GM19372 (cell line): ENCODE measurements around the gene KIAA1549.

ENCODE experiments used
- ATAC-seq: cut with Tn5 transposase; IDR thresholded peaks from one replicate; pipeline ENCODE4 v1.9.1; 2021; ENCODE audit warnings: mild to moderate bottlenecking, low read depth, moderate library complexity; ENCODE audit not compliant: unreplicated experiment

KIAA1549 gene

GRCh38 chr7:138864667-138865066, 116.5 kb downstream of the KIAA1549 start:
- no peak for ATAC-seq

- no peak for ATAC-seq
Observed at GRCh38 chr7:138863931-138864330, 117.3 kb downstream of the KIAA1549 start.

- ATAC-seq, result no peak
Observed at GRCh38 chr7:138861051-138861450, 120.1 kb downstream of the KIAA1549 start.

GRCh38 chr7:138857728-138858127, 123.5 kb downstream of the KIAA1549 start:
- no peak for ATAC-seq

- no peak for ATAC-seq
Observed at GRCh38 chr7:138854115-138854645, 127.0 kb downstream of the KIAA1549 start.

GRCh38 chr7:138853448-138853847, 127.7 kb downstream of the KIAA1549 start:
- ATAC-seq, result no peak

GRCh38 chr7:138852469-138852868, 128.7 kb downstream of the KIAA1549 start:
- no peak for ATAC-seq

- no peak for ATAC-seq
Observed at GRCh38 chr7:138849701-138850100, 131.5 kb downstream of the KIAA1549 start.

- ATAC-seq, result no peak
Observed at GRCh38 chr7:138848056-138848980, 132.9 kb downstream of the KIAA1549 start.

GRCh38 chr7:138845711-138846110, 135.5 kb downstream of the KIAA1549 start:
- ATAC-seq, result no peak

GRCh38 chr7:138843632-138844580, 137.3 kb downstream of the KIAA1549 start:
- ATAC-seq, result no peak

GRCh38 chr7:138842111-138842510, 139.1 kb downstream of the KIAA1549 start:
- no peak for ATAC-seq

- ATAC-seq, result no peak
Observed at GRCh38 chr7:138838166-138838565, 143.0 kb downstream of the KIAA1549 start.

GRCh38 chr7:138837627-138838026, 143.6 kb downstream of the KIAA1549 start:
- ATAC-seq, result no peak

GRCh38 chr7:138835087-138835486, 146.1 kb downstream of the KIAA1549 start:
- ATAC-seq, result no peak

GRCh38 chr7:138834583-138834982, 146.6 kb downstream of the KIAA1549 start:
- no peak for ATAC-seq

- no peak for ATAC-seq
Observed at GRCh38 chr7:138833596-138833995, 147.6 kb downstream of the KIAA1549 start.

GRCh38 chr7:138832966-138833365, 148.2 kb downstream of the KIAA1549 start:
- ATAC-seq, result no peak

- no peak for ATAC-seq
Observed at GRCh38 chr7:138829335-138829734, 151.9 kb downstream of the KIAA1549 start.

- no peak for ATAC-seq
Observed at GRCh38 chr7:138828302-138828701, 152.9 kb downstream of the KIAA1549 start.
